IMR-90 (cell line): ENCODE data around the gene DCUN1D4.

ENCODE experiments used
- BHLHE40 ChIP-seq: fragments of 150-350 bp; IDR thresholded peaks from 2 replicates; pipeline ENCODE4 v1.6.1; 2016; ENCODE audit warnings: mild to moderate bottlenecking, low read depth, low read length
- CEBPB ChIP-seq: IDR thresholded peaks from 2 replicates; pipeline ENCODE4 v1.6.1; 2012; ENCODE audit warnings: low read depth, low read length, improper control_type of control experiment
- CTCF ChIP-seq: conservative IDR thresholded peaks from 2 replicates; pipeline ENCODE4 v1.5.1; 2012; ENCODE audit warnings: mild to moderate bottlenecking, low read depth, low read length, improper control_type of control experiment
- ELK1 ChIP-seq: fragments of 150-350 bp; IDR thresholded peaks from 2 replicates; pipeline ENCODE4 v1.6.1; 2016; ENCODE audit warnings: low read depth, mild to moderate bottlenecking, low read length, moderate library complexity, borderline replicate concordance
- MAZ ChIP-seq: IDR thresholded peaks from 2 replicates; pipeline ENCODE4 v1.6.1; 2012; ENCODE audit warnings: low read depth, mild to moderate bottlenecking, low read length, improper control_type of control experiment, moderate library complexity, borderline replicate concordance
- MXI1 ChIP-seq: IDR thresholded peaks from 2 replicates; pipeline ENCODE4 v1.6.1; 2012; ENCODE audit warnings: low read depth, mild to moderate bottlenecking, low read length, moderate library complexity, borderline replicate concordance
- POLR2A ChIP-seq: IDR thresholded peaks from 2 replicates; pipeline ENCODE4 v1.6.1; 2012; ENCODE audit warnings: mild to moderate bottlenecking, low read depth, low read length
- RAD21 ChIP-seq: IDR thresholded peaks from 2 replicates; pipeline ENCODE4 v1.6.1; 2012; ENCODE audit warnings: low read length, improper control_type of control experiment
- RCOR1 ChIP-seq: IDR thresholded peaks from 2 replicates; pipeline ENCODE4 v1.6.1; 2012; ENCODE audit warnings: mild to moderate bottlenecking, low read length, improper control_type of control experiment; ENCODE audit not compliant: insufficient replicate concordance
- USF2 ChIP-seq: fragments of 150-350 bp; IDR thresholded peaks from 2 replicates; pipeline ENCODE4 v1.6.1; 2017; ENCODE audit warnings: mild to moderate bottlenecking, antibody characterized with exemption, low read length, low read depth

- TF ChIP-seq POLR2A = no peak
- no peak for TF ChIP-seq RAD21
- TF ChIP-seq CTCF = no peak
- no peak for TF ChIP-seq MXI1
- no peak for TF ChIP-seq USF2
- TF ChIP-seq CEBPB = no peak
- no peak for TF ChIP-seq RCOR1
- TF ChIP-seq BHLHE40 = no peak
- TF ChIP-seq ELK1 = no peak
- no peak for TF ChIP-seq MAZ
Measured at GRCh38 chr4:51851090-51851936, 8.4 kb downstream of the DCUN1D4 start.
